ENCODE measurements around the gene SLC20A1. TPM values are rescaled to one million over a fixed set of nuclear protein-coding genes. Genes with fewer than 3 reads are reported as not detected.

The SLC20A1 gene
- total RNA-seq, 1 donor, result 96.3 TPM

DNA sequence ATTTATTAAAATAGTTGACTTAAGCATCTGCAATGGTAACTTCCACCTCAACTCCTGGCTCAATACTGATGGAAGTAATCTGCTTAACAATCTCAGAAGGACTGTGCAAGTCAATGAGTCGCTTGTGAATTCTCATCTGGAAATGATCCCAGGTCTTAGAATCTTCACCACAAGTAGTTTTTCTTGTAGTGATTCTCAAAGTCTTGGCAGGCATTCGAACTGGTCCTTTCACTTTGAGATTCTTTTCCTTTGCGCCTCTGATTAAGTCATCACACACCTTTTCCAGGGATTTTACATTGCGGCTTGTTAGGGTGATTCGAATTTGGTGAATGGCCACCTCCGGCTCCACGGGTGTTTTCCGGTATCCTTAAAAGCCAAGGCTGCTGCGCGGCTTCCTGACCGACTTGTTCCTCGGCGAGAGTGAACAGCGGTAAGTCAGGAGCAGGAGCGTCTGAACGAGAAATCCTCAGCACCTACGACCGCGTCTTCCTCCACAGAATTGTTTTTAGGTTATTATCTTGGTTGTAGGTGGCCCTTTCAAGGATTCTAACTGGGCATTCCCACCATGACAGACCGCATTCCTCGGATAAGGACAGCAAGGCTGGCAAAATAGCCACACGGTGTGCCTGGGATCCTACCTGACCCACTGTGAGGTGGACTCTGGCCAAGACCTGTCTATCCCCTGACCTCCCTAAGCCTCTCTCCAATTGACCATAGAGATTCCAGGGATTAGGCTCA, 23.8 kb upstream of the SLC20A1 start:
- Histone ChIP-seq H3K4me2 (ENCODE audit: insufficient read depth, low read length) (peak overlapping the region; percentile 66), H3K9me3 (ENCODE audit: low read depth, low read length) (no peaks in the 10 kb centered on the region), H3K36me3 (ENCODE audit: insufficient read depth, low read length) (no peaks in the 10 kb centered on the region), H2AFZ (ENCODE audit: low read length) (no peak overlapping the region), H4K20me1 (ENCODE audit: insufficient read depth, low read length) (no peaks in the 10 kb centered on the region), H3K4me1 (ENCODE audit: insufficient read depth, low read length) (peaks cover 35% of the 10 kb centered on the region), H3K27me3 (ENCODE audit: insufficient read depth, low read length) (no peaks in the 10 kb centered on the region), H3K27ac (ENCODE audit: low read depth, low read length) (peak overlapping the region; percentile 78), H3K4me3 (ENCODE audit: insufficient read depth, low read length) (peak overlapping the region; percentile 23), H3K79me2 (ENCODE audit: insufficient read depth, low read length) (no peaks in the 10 kb centered on the region)
- DNase-seq (ENCODE audit: insufficient read length, low spot score, missing footprints), result peak; percentile 41
- no peak for TF ChIP-seq CTCF (IDR thresholded peaks at IDR 0.05; ENCODE audit: extremely low read depth, low read depth, low read length)

DNA sequence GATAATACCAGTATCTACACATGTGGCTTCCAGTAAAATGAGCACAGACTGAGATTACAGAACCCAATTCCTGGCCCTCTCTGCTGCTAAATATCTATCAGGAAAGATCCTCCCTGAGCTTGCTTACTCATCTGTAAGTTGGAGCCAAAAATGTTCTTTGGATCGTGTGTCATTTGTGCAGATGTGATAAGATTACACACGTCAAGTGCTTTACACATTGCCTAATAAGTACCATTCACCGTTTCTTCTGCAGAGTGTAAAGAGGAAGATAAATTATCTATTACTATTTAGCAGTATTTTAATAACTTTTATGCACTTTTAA, 23.2 kb upstream of the SLC20A1 start:
- Histone ChIP-seq H3K4me3 (ENCODE audit: insufficient read depth, low read length) (peak overlapping the region; percentile 23), H3K27me3 (ENCODE audit: insufficient read depth, low read length) (no peaks in the 10 kb centered on the region), H3K36me3 (ENCODE audit: insufficient read depth, low read length) (no peaks in the 10 kb centered on the region), H3K27ac (ENCODE audit: low read depth, low read length) (peak overlapping the region; percentile 78), H4K20me1 (ENCODE audit: insufficient read depth, low read length) (no peaks in the 10 kb centered on the region), H3K4me1 (ENCODE audit: insufficient read depth, low read length) (peaks cover 40% of the 10 kb centered on the region), H2AFZ (ENCODE audit: low read length) (no peak overlapping the region), H3K79me2 (ENCODE audit: insufficient read depth, low read length) (no peaks in the 10 kb centered on the region), H3K4me2 (ENCODE audit: insufficient read depth, low read length) (peak overlapping the region; percentile 66), H3K9me3 (ENCODE audit: low read depth, low read length) (no peaks in the 10 kb centered on the region)
- no peak for TF ChIP-seq CTCF (IDR thresholded peaks at IDR 0.05; ENCODE audit: extremely low read depth, low read depth, low read length)
- no peak for DNase-seq (ENCODE audit: insufficient read length, low spot score, missing footprints)

- Histone ChIP-seq H3K27ac (ENCODE audit: low read depth, low read length) (peak overlapping the region; percentile 36), H3K79me2 (ENCODE audit: insufficient read depth, low read length) (no peaks in the 10 kb centered on the region), H3K9me3 (ENCODE audit: low read depth, low read length) (no peaks in the 10 kb centered on the region), H3K4me2 (ENCODE audit: insufficient read depth, low read length) (peak overlapping the region; percentile 12), H3K4me3 (ENCODE audit: insufficient read depth, low read length) (no peak overlapping the region), H4K20me1 (ENCODE audit: insufficient read depth, low read length) (no peaks in the 10 kb centered on the region), H3K4me1 (ENCODE audit: insufficient read depth, low read length) (peaks cover 54% of the 10 kb centered on the region), H2AFZ (ENCODE audit: low read length) (no peak overlapping the region), H3K36me3 (ENCODE audit: insufficient read depth, low read length) (no peaks in the 10 kb centered on the region), H3K27me3 (ENCODE audit: insufficient read depth, low read length) (no peaks in the 10 kb centered on the region)
- DNase-seq (ENCODE audit: insufficient read length, low spot score, missing footprints), result peak; percentile 90
- no peak for TF ChIP-seq CTCF (IDR thresholded peaks at IDR 0.05; ENCODE audit: extremely low read depth, low read depth, low read length)
These were observed 21.6 kb upstream of the SLC20A1 start for GRCh38 chr2:112623913-112624777.
